ENCODE data around the gene APBB2. TPM values are rescaled to one million over a fixed set of nuclear protein-coding genes. Genes with fewer than 3 reads are reported as not detected.

APBB2 gene
- total RNA-seq, 2 donors from 2014 or later = 34.8 to 42.8 TPM

GRCh38 chr4:41028392-41029076 lies 185.8 kb downstream of the APBB2 start:
- intact Hi-C loops (cut with DNase I) = no loop called here
- H3K27ac ChIP-seq = peak overlapping the region in 3 of 4 donors; percentile 10 to 68 (median 67)

GRCh38 chr4:41026971-41027370 lies 187.4 kb downstream of the APBB2 start:
- no peak for ATAC-seq
- 94 to 100% methylated on average over 1 of the region's 1 CpG for WGBS, 2 donors
- TF ChIP-seq CTCF (IDR thresholded peaks at IDR 0.05) (no peak), POLR2A (IDR thresholded peaks at IDR 0.05) (no peak)
- Histone ChIP-seq H3K36me3 (replicated peaks in 1 of 2; ENCODE audit: insufficient read depth in 1 of 2, low read depth in 2 of 2) (no peaks in the 10 kb centered on the region), H3K9me3 (peaks cover 0 to 13% (median 0%) of the 10 kb centered on the region in 3 donors), H3K27ac (no peak overlapping the region), H3K4me1 (peaks cover 13% of the 10 kb centered on the region), H3K4me3 (no peak overlapping the region), H3K27me3 (no peaks in the 10 kb centered on the region)
- no peak for DNase-seq
- intact Hi-C loops (cut with DNase I) = no loop called here

More at GRCh38 chr4:41028392-41029076, 185.8 kb downstream of the APBB2 start:
- DNase-seq (no peak), ATAC-seq (no peak)
- TF ChIP-seq CTCF (IDR thresholded peaks at IDR 0.05) = no peak
- TF ChIP-seq POLR2A (IDR thresholded peaks at IDR 0.05) = no peak
- Histone ChIP-seq H3K27me3 (no peaks in the 10 kb centered on the region), H3K4me3 (no peak overlapping the region), H3K4me1 (peaks cover 13% of the 10 kb centered on the region), H3K36me3 (replicated peaks in 1 of 2; ENCODE audit: insufficient read depth in 1 of 2, low read depth in 2 of 2) (no peaks in the 10 kb centered on the region), H3K9me3 (peaks cover 0 to 13% (median 0%) of the 10 kb centered on the region in 3 donors)
- 67 to 71% methylated on average over 8 of the region's 8 CpGs for WGBS, 2 donors

- DNase-seq = no peak
- no peak for TF ChIP-seq POLR2A (IDR thresholded peaks at IDR 0.05)
- no peak for TF ChIP-seq CTCF (IDR thresholded peaks at IDR 0.05)
- intact Hi-C loops (cut with DNase I) = no loop called here
- Histone ChIP-seq H3K4me3 (no peak overlapping the region), H3K9me3 (peaks cover 0 to 13% (median 0%) of the 10 kb centered on the region in 3 donors), H3K36me3 (replicated peaks in 1 of 2; ENCODE audit: insufficient read depth in 1 of 2, low read depth in 2 of 2) (no peaks in the 10 kb centered on the region), H3K27ac (no peak overlapping the region), H3K27me3 (no peaks in the 10 kb centered on the region), H3K4me1 (peaks cover 13% of the 10 kb centered on the region)
- 86 to 100% methylated on average over 2 of the region's 2 CpGs for WGBS, 2 donors
- ATAC-seq = no peak
Observed at GRCh38 chr4:41025824-41026223, 188.5 kb downstream of the APBB2 start.

- Histone ChIP-seq H3K4me3 (no peak overlapping the region), H3K36me3 (replicated peaks in 1 of 2; ENCODE audit: insufficient read depth in 1 of 2, low read depth in 2 of 2) (no peaks in the 10 kb centered on the region), H3K9me3 (peaks cover 0 to 13% (median 0%) of the 10 kb centered on the region in 3 donors), H3K27ac (no peak overlapping the region), H3K27me3 (no peaks in the 10 kb centered on the region), H3K4me1 (peaks cover 13% of the 10 kb centered on the region)
- ATAC-seq (no peak), DNase-seq (no peak)
- intact Hi-C loops (cut with DNase I) = no loop called here
- 95 to 97% methylated on average over 13 of the region's 13 CpGs for WGBS, 2 donors
- TF ChIP-seq CTCF (IDR thresholded peaks at IDR 0.05) = no peak
- TF ChIP-seq POLR2A (IDR thresholded peaks at IDR 0.05) = no peak
Observed at GRCh38 chr4:41024556-41025491, 189.5 kb downstream of the APBB2 start.
